NCI-H510A (cell line): ENCODE results near the gene MID2.
"Not testable (repeated sequence)": the region's sequence is repeated elsewhere in the genome, so short reads cannot be mapped to it uniquely, and the experiment has no call there.

Source experiments
- DNase-seq: peaks from one replicate; lab custom pipeline; 2025; lab: John Stamatoyannopoulos, UW

The MID2 gene

DNA sequence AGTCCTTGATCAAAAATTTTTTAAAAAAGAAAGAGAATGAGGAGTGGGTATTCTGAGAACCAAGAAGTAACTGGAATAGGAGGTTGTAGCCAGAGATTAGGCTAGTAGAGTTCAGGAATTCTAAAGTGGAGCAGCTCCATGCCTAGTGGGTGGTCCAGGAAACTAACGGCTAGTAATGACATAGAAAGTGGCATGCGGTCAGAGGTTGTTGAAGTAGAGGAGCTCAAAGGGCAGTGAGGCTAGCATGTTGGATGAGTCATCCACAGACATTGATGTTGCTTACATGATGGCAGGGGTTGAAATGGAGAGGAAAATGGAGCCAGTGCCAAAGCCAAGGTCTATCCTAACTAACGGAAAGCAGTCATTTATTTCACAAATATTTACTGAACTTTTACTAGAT is 114.4 kb downstream of the MID2 start:
- DNase-seq: no peak

DNA sequence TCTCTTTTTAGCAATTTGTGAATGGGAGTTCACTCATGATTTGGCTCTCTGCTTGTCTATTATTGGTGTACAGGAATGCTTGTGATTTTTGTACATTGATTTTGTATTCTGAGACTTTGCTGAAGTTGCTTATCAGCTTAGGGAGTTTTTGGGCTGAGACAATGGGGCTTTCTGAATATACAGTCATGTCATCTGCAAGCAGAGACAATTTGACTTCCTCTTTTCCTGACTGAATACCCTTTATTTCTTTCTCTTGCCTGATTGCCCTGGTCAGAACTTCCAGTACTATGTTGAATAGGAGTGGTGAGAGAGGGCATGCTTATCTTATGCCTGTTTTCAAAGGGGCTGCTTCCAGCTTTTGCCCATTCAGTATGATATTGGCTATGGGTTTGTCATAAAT is 129.7 kb downstream of the MID2 start:
- not testable (repeated sequence) for DNase-seq

DNA sequence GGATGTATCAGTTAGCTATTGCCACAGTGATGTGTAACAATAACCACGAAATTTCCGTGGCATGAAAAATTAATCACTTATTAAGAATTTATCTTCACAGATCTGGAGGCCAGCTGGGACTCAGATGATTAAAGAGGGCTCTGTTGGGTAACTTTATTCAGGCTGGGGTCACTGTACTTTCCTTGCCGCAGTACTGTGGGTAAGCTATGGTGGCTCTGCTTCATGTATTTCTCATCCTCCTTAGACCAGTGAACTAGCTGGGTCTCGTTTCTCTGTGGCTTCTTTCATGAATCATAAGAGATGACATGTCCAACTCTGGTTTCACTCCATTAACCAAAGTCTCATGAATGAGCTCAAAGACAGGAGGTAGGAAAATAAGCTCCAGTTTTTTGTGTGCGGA is 143.0 kb downstream of the MID2 start:
- DNase-seq: no peak

GRCh38 chrX:107970073-107970472 is 144.4 kb downstream of the MID2 start:
- no peak for DNase-seq

DNA sequence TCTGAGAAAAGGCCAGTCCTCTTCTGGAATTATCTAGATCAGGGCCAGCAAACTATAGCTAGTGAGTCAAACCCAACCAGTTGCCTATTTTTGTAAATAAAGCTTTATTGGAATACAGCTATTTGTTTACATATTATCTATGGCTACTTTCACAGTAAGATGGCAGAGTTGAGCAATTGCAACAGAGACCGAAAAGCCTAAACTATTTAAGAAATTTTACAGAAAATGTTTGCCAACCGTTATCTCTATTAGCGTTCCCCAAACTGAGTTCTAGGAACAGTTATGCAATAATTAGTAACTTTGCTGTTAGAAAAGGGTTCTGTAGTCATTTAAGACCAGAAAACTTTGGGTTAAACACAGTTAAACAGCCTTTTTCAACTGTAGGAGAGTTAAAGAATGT is 146.0 kb downstream of the MID2 start:
- DNase-seq: no peak
